NCI-H774 (cell line): Measurements from ENCODE around the gene TTN.
A peak's percentile ranks its signal among the peaks of the same experiment; 100 is the strongest.
"Not testable (repeated sequence)": the region's sequence is repeated elsewhere in the genome, so short reads cannot be mapped to it uniquely, and the experiment has no call there.

Experiments
- DNase-seq: peaks from one replicate; lab custom pipeline; 2025; lab: John Stamatoyannopoulos, UW

The TTN gene

GRCh38 chr2:178658480-178658879 lies 148.7 kb downstream of the TTN start:
- not testable (repeated sequence) for DNase-seq

DNA sequence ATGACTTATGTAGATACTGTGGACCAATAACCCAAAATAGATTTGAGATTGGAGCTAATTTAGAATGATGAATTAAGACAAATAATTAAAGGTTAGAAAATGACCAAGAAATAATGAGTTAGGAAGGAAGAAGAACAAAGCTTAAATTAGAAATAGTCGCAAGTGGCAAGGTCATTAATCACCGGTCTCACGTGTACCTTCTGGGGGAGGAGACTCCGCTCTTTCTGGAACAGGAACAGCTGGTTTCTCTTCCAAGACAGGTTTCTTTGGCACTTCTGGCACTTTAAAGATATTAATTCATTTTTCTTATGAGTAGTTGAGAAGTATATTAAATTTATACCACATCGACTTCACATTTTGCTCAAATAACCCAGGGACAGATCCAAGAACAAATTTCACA lies 156.7 kb downstream of the TTN start:
- DNase-seq: no peak

- no peak for DNase-seq
Observed at GRCh38 chr2:178644919-178645318, 162.3 kb downstream of the TTN start.

DNA sequence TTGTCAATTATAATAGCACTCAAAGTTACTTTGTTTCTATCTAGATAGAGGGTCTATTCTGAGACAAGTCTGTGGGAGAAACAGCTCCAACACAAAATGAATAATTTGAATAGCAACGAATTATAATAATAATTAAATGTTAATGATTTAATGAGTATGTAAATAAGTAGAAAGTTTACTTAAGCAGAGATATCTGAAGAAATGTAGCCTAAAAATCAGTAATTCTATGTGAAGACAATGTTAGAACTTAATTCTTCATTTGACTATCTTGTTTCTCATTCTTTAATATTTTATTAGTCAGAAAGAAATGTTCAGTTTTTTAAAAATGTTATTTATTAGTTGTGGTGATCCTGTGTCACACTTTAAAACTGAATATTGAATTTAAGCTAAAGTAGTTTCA lies 165.7 kb downstream of the TTN start:
- no peak for DNase-seq

GRCh38 chr2:178635897-178636296 lies 171.3 kb downstream of the TTN start:
- DNase-seq: no peak

DNA sequence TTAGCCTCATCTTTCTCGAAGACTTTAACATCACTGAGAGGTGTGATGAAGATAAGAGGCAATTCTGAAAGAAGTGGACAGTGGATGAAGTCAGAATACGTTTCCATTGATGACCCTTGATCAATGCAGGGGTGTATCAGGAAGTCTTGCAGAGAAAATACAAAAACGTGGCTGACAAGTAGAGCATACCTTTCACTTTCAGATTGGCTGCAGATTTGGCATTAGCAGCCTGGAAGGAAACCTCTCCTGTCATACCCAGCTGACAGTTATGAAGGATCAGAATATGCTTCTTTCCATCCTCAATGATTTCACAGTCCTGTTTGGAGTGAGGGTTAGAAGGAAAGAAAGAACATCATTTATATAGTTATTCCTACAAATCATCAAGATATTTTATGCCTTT lies 174.5 kb downstream of the TTN start:
- no peak for DNase-seq

GRCh38 chr2:178630581-178630980 lies 176.6 kb downstream of the TTN start:
- no peak for DNase-seq

- DNase-seq: no peak
Observed at GRCh38 chr2:178629463-178629862, 177.8 kb downstream of the TTN start.

GRCh38 chr2:178628605-178629004 lies 178.6 kb downstream of the TTN start:
- DNase-seq: no peak

DNA sequence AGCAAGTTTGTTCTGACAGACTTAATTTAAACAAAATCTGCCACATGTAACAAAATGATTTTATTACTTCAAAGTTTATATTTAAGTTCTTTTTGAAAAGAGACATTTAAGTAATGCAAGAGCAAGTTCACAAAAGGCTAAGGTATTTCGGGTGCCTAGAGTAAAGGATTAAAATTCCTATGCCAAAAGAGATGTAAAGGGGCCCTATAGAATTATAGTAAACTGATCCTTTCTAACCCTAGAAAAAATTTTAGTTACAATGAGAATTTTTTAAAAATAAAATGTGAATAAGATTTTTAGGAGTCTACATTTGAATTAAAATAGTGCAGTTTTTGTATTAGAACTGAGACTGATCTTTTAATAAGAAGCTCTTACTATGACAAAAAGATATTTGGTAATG lies 179.8 kb downstream of the TTN start:
- no peak for DNase-seq

DNA sequence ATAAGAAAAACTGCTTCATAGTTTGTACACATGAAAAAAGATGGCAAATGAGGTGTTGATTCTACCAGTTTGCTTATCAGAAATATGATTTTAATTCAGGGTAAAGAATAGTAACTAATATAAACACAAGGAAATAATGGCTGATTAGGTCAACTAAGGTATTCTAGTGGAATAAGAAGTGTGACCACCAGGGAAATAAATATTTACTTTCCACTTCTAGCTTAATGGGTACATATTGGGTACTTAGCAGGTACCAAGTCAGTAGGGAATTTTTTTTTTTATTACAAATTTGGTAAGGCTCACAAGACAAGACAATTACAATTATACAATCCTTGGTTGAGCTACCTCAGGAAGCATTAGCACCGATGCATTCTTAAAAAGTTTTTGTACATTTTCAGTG lies 191.3 kb downstream of the TTN start:
- DNase-seq: peak; percentile 4

GRCh38 chr2:178602901-178603300 lies 204.3 kb downstream of the TTN start:
- no peak for DNase-seq

DNA sequence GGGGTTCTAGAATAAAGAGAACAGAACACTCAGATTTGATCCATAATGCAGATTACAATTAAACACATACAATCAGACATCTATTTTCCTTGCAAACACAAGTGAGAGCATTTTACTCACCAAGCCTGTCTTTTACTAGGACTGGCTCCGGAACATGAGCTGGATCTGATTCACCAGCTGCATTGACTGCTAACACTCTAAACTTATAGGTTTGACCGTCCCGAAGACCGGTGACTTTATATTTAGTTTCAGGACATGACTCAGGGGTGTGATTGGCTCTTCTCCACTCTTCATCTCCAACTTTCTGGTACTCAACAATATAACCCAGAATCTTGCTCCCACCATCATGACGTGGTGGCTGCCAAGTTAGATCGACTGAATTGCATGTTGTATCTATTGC lies 214.6 kb downstream of the TTN start:
- no peak for DNase-seq

GRCh38 chr2:178589335-178589734 lies 217.9 kb downstream of the TTN start:
- no peak for DNase-seq

DNA sequence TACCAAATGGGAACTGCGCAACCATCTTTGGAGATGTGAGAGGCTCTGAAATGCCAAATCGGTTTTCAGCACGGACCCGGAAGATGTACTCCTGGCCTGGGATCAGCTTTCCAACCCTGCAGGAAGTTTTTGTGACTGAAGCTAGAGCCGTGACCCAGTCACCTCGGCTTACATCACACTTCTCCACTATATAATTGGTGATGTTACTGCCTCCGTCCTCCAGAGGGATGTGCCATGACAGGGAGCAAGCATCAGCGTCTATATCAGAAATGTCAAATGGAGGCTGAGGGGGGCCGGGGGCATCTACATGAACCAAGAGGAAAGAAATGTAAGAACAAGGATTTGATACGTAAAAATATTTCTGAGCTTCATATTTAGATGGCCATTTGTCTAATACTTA lies 222.6 kb downstream of the TTN start:
- no peak for DNase-seq

DNA sequence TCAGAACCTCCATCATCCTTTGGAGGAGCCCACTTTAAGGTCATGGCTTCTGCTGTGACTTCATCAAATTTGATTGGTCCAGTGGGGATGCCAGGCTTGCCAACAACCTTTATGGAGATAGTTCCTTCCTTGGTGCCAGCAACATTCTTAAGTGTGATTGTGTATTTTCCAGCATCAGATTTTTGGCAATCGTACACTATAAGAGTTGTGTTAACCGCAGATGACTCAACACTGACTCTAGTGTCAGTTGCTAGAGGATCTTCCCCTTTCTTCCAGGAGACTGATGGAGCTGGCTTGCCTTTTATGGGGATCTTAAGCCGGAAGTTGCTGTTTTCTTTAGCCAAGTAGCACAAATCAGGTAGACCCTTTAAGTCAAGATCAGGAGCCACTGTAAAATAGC lies 228.2 kb downstream of the TTN start:
- DNase-seq: no peak

GRCh38 chr2:178574789-178575188 lies 232.4 kb downstream of the TTN start:
- DNase-seq: no peak

- DNase-seq: no peak
Observed at GRCh38 chr2:178568227-178568626, 239.0 kb downstream of the TTN start.

- no peak for DNase-seq
Observed at GRCh38 chr2:178553047-178553446, 254.2 kb downstream of the TTN start.

GRCh38 chr2:178550352-178550751 lies 256.9 kb downstream of the TTN start:
- DNase-seq: no peak

DNA sequence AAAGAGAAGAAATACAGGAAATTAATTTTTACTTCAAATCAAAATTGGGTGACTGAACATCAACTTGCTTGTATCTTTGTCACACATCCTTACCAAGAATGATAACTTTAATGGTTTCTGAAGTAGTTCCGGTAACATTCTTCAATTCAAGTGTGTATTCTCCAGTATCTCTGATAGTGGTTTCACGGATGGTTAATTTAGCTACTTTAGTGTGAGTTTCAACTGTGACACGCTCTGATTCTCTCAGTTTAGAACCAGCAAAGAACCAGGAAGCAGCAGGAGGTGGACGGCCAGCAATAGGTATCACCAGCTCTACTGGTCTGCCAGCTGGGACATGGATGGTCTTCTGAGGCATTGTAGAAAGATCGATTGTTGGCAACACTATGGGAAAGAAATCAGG lies 264.7 kb downstream of the TTN start:
- DNase-seq: no peak

DNA sequence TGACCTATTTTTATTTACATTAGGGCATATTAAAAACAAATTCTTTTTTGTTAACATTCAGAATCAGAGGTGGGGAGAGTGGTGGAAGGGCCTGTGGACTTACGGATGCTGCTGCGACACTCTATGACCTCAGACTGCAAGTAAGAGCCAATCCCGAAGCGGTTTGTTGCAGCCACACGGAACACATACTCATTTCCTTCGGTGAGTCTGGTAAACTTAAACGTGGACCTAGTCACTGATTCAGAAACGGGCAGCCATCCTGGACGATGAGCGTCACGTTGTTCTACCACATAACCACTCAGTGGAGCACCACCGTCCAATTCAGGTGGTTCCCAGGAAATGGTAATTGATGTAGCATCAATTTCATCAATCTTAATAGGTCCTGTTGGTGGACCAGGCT lies 265.1 kb downstream of the TTN start:
- no peak for DNase-seq

GRCh38 chr2:178536037-178536436 lies 271.2 kb downstream of the TTN start:
- no peak for DNase-seq

GRCh38 chr2:178531168-178531567 lies 276.1 kb downstream of the TTN start:
- no peak for DNase-seq

- DNase-seq: no peak
Observed at GRCh38 chr2:178530625-178531142, 276.5 kb downstream of the TTN start.
